PC-9 (cell line): Measurements from ENCODE around the gene LRRTM4.

Experiments
- EZH2 ChIP-seq: fragments of 200-600 bp; sonication (generic); IDR thresholded peaks from 2 replicates; pipeline ENCODE4 v1.8.0; 2017; ENCODE audit warnings: antibody characterized with exemption, low read depth
- TF ChIP-seq, protein P1 (sequence below): fragments of 200-600 bp; sonication (generic); conservative IDR thresholded peaks from 2 replicates; pipeline ENCODE4 v1.6.1; 2017; ENCODE audit warnings: mixed run types, antibody characterized with exemption, mild to moderate bottlenecking, moderate library complexity

DNA sequence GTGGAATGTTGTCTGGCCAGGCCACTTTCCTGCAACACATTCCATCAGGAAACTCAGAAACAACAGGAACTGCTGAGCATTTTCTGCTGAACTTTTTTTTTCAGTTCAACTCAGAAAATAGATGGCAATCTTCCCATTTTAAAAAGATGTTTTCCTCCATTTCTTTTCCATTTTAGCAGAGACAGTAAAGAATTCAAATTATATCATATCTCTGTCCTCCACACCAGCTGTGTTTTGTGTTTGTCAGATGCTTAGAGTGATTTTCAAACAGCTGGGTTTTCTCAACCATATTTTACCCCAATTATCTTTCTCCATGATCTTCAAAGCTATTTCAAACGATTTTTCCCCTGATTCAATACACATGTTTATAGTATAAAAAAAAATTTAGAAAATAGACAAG is 713.4 kb downstream of the LRRTM4 start:
- TF ChIP-seq, protein P1, sequence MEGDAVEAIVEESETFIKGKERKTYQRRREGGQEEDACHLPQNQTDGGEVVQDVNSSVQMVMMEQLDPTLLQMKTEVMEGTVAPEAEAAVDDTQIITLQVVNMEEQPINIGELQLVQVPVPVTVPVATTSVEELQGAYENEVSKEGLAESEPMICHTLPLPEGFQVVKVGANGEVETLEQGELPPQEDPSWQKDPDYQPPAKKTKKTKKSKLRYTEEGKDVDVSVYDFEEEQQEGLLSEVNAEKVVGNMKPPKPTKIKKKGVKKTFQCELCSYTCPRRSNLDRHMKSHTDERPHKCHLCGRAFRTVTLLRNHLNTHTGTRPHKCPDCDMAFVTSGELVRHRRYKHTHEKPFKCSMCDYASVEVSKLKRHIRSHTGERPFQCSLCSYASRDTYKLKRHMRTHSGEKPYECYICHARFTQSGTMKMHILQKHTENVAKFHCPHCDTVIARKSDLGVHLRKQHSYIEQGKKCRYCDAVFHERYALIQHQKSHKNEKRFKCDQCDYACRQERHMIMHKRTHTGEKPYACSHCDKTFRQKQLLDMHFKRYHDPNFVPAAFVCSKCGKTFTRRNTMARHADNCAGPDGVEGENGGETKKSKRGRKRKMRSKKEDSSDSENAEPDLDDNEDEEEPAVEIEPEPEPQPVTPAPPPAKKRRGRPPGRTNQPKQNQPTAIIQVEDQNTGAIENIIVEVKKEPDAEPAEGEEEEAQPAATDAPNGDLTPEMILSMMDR = no peak
- no peak for TF ChIP-seq EZH2
